COLO668 (cell line): Measurements from ENCODE around the gene AP2A1.

ENCODE experiments used
- DNase-seq: peaks from one replicate; lab custom pipeline; 2025; ENCODE audit not compliant: unreplicated experiment; lab: John Stamatoyannopoulos, UW

Gene AP2A1

DNA sequence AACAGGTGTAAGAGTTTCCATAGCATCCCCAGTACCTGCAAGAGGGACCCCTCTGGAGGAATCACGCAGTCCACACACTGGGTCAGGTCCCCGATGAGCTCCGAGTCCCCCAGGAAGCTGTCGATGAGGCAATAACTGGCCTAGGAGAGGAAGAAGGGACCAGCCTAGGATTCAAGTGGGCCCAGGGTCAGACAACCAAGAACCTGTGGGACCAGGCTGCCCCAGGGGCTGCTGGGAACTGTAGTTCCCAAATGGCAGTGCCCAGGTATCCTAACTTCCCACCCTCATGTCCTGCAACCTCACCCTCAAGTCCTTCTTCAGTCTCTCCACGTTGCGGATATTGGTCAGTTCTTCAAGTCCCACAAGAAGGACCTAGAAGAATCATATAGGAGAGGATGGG is 44.5 kb downstream of the AP2A1 start:
- DNase-seq: no peak

GRCh38 chr19:49812452-49812996 is 45.7 kb downstream of the AP2A1 start:
- no peak for DNase-seq

- DNase-seq: peak; percentile 95
Measured at GRCh38 chr19:49812997-49813861, 46.4 kb downstream of the AP2A1 start, which contains the start of gene FUZ. TSS of gene FUZ (minus strand) at chr19:49813292. CDS start at chr19:49813106, 186 bp downstream.

DNA sequence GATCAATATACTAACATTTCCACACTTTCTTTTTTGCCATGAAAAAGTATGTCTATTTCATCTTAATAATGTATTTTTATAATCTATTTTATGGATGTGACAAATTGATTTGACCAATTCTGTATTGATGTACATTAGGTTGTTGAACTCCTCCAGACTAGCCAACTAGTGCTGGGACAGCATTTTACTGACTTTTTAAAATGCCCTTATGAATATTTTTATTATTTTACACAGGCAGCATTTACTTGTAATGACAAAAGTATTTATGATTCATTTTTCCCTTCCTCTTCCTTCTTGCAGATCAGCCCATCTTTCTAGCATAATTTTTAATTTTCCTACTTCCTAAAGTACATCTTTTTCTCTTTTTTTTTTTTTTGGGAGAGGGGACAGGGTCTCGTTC is 47.2 kb downstream of the AP2A1 start:
- no peak for DNase-seq

DNA sequence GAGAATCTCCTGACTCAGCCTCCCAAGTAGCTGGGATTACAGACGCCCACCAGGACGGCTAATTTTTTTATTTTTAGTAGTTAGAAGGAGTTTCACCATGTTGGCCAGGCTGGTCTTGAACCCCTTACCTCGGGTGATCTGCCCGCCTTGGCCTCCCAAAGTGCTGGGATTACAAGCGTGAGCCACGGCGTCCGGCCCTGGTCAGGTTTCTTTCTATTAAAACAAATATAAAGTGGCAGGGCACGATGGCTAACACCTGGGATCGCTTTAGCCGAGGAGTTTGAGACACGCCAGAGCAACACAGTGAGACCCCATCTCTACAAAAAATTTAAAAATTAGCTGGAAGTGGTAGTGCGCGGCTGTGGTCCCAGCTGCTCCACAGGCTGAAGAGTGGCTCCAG is 49.8 kb downstream of the AP2A1 start:
- no peak for DNase-seq

- peak; percentile 90 for DNase-seq
Measured at GRCh38 chr19:49817964-49818648, 51.3 kb downstream of the AP2A1 start, which contains the start of gene MED25. TSS of gene MED25 (plus strand) at chr19:49818289. CDS start at chr19:49818342, 53 bp downstream.

DNA sequence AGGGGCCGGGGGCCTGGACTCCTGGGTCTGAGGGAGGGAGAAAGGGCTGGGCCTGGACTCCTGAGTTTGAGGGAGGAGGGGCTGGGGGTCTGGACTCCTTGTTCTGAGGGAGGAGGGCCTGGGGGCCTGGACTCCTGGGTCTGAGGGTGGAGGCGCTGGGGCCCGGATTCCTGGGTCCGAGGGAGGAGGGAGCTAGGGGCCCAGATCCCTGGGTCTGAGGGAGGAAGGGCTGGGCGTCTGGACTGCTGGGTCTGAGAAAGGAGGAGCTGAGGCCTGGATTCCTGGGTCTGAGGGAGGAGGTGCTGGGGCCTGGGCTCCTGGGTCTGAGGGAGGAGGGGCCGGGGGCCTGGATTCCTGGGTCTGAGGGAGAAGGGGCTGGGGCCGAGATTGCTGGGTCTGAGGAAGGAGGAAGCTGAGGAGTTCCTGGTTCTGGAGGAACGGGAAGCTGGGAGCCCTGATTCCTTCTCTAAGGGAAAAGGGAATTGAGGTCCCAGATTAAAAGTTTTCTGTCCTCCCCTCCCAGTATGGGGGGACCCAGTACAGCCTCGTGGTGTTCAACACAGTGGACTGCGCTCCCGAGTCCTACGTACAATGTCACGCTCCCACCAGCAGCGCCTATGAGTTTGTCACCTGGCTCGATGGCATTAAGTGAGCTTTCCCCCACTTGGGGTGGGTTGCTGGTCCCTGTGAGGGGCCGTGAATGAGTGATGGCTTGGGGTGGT is 52.0 kb downstream of the AP2A1 start:
- peak; percentile 42 for DNase-seq

DNA sequence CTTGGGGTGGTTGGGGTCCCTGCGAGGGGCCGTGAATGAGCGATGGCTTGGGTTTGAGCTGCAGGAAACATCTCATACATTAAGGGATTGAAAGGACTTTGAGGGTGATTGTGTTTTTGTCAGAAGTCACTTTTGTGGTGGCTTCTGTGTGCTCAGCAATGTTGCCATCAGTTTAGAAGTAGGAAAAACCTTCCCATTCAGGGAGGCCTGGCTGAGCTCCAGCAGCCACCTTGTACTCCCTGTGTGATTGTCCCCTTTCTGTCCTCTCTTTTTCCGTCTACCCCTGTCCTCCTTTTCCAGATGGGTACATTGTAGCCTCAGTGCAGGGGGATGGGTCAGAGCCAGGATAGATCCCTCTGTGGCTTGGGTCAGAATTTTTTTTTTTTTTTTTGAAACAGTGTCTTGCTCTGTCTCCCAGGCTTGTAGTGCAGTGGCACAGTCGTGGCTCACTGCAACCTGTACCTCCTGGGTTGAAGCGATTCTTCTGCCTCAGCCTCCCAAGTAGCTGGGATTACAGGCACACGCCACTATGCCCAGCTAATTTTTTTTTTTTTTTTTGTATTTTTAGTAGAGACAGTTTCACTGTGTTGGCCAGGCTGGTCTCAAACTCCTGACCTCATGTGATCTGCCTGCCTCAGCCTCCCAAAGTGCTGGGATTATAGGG is 52.8 kb downstream of the AP2A1 start:
- peak; percentile 37 for DNase-seq

DNA sequence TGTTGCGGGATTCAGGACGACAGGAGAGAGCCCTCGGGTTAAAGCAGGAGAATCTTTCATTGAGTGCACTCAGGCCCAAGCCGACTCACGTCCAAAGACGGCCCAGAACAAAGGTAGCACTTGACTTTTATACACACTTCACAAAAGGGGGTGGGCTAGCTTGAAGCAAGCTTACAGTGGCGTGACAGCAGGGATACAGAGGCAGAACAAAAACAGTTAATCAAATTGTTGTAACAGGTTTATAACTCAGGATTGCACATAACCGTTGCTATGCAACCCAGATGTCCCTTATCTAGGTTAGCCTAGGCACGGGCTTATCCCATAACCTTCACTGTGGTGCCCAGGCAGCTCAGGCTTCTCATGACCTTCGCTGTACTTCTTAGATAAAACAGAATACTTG is 53.3 kb downstream of the AP2A1 start:
- peak; percentile 60 for DNase-seq

DNA sequence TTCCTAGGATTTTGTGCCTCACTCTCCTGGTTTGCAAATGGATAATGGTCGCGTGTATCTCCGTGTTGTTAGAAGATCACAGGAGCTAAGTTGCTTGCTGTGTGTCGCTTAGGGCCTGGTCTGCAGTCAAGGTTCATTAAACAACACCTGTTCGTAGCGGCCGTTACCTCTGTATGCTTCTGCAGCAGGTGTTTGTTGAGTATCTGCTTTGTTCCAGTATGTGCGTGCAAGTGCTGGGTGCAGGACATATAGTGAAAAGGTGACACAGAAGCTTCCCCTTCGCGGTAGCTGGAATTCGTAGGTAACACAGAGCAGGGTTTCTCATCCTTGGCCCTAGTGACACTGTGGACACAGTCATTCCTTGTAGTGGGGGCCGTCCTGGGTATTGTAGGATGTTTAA is 56.7 kb downstream of the AP2A1 start:
- peak; percentile 86 for DNase-seq

DNA sequence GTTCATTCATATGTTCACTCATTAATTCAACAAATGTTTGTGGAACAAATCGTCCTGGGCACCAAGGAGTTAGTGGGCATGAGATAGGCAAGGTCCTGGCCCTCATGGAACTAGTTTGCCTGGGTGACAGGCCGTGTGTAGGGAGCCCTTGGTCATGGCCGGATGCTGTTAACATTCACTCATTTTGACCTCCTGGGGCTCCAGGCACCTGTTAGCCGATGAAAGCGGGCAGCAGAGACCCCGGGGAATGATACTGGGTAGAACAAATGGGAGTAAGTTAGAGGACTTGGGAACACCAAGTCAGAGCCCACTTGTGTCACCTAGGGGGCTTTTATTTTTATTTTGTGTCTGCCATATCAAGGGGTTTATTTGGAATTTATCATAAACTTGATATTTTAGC is 57.9 kb downstream of the AP2A1 start:
- no peak for DNase-seq

- DNase-seq: no peak
Measured at GRCh38 chr19:49827034-49827433, 60.2 kb downstream of the AP2A1 start.

DNA sequence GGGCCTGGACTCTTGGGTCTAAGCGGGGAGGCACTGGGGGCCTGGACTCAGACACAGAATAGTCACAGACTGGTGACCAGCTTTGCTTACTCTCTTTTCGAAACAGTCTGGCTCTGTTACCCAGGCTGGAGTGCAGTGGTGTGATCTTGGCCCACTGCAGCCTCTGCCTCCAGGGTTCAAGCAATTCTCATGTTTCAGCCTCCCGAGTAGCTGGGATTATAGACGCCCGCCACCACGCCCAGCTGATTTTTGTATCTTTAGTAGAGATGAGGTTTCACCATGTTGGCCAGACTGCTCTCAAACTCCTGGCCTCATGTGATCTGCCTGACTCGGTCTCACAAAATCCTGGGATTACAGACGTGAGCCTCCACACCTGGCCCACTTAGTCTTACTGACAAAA is 62.4 kb downstream of the AP2A1 start:
- DNase-seq: no peak

DNA sequence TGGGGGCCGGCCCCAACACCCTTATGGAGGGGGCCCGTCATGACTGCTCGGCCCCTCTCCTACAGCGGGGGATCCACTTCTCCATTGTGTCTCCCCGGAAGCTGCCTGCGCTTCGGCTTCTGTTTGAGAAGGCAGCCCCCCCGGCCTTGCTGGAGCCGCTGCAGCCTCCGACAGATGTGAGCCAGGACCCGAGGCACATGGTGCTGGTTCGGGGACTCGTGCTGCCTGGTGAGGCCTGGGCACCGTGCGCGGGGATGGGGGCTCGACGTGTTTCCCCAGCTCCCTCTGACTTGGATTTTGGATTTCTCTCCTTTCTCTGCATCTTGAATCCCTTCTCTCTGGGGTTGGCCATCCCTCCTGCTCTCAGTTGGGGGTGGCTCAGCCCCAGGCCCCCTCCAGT is 62.9 kb downstream of the AP2A1 start:
- DNase-seq: no peak

- no peak for DNase-seq
Measured at GRCh38 chr19:49830766-49831165, 64.0 kb downstream of the AP2A1 start.

- no peak for DNase-seq
Measured at GRCh38 chr19:49831592-49831991, 64.8 kb downstream of the AP2A1 start.

DNA sequence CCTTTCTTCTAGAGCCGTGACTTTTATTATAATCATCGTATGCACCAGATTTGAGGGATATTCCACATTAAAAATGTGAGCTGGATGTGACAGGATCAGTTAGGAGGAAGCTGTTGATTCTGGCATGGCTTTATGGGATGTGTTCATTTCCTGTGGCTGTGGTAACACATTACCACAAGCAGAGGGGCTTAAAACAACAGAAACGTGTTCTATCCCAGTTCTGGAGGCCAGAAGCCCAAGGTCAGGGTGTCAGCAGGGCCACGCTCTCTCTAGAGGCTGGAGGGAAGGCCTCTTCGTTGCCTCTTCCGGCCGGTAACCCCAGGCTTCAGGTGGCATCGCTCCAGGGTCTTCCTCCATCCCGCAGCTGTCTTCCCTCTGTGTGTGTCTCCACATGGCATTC is 65.8 kb downstream of the AP2A1 start:
- DNase-seq: no peak

- no peak for DNase-seq
Measured at GRCh38 chr19:49833599-49833998, 66.8 kb downstream of the AP2A1 start.

- no peak for DNase-seq
Measured at GRCh38 chr19:49835562-49835961, 68.8 kb downstream of the AP2A1 start.

- DNase-seq: no peak
Measured at GRCh38 chr19:49836176-49837008, 69.6 kb downstream of the AP2A1 start.
